ENCODE results near the gene SNAP91.
"Not testable (repeated sequence)": the region's sequence is repeated elsewhere in the genome, so short reads cannot be mapped to it uniquely, and the experiment has no call there.

The SNAP91 gene

DNA sequence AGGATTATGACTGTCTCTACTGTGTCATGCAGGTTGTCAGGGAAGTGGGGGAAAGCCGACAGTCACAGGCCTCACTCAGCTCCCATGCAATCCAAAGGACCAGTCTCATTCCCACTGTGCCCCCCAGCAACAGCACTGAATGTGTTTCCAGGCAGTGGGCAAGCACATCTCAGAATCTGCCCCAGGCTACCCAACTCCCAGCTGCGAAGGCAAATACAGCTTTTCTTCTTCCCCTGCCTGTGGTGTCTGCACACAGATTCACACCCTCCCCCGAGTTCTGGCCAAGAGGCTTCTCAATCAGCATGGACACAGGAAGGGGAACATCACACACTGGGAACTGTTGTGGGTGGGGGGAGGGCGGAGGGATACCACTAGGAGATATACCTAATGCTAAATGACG lies 75.3 kb downstream of the SNAP91 start:
- DNase-seq (ENCODE audit: low read depth in 2 of 2, low spot score in 1 of 2): no peak

GRCh38 chr6:83633149-83633548 lies 75.8 kb downstream of the SNAP91 start:
- no peak for DNase-seq (ENCODE audit: low read depth in 2 of 2, low spot score in 1 of 2)

- not testable (repeated sequence) for DNase-seq (ENCODE audit: low read depth in 2 of 2, low spot score in 1 of 2)
These were observed 79.0 kb downstream of the SNAP91 start for GRCh38 chr6:83629908-83630307.

DNA sequence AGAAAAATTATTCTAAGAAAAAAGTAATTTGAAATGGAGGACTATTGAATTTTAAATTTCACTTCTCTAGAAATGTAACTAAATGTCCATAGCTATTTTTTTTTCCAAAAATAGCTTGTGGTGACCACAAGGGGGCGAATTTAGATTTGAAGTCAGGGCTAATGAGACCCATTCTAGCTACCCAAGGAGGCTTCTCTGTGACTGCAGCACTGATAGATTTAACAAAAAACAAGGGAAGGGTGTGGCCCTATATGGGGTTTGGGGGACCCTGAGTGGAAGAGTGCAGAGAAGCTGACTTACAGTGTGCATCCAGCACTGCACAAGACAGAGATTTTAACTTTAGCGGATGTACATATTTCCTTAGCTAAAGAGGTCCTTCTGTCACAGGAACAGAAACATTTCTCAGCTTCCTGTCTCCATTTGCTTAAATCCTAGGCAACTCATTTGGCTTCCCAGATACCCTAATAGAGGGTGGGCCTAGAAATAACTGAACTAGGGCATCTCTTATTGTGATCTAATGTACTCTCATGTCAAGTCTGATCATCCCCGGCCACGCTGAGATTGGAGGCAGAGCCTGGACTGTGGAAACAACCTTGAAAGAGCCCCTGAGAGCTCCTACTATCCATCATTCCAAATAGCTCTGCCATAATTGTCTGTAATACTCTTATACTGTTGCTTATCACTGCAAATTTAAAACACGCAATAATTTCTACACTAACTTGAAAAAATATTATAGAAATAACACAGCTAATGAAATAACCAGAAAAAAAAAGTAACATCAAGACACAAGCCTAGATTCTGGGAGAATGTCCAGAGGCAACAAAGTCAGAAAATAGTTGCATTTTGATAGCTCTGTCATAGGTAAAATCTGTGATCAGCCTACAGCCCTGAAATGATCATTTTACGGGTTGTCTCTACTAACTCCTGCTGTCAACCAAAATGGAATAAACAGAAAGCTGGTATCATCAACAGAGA lies 93.6 kb downstream of the SNAP91 start:
- no peak for DNase-seq (ENCODE audit: low read depth in 2 of 2, low spot score in 1 of 2)

GRCh38 chr6:83613378-83613777 lies 95.5 kb downstream of the SNAP91 start:
- DNase-seq (ENCODE audit: low read depth in 2 of 2, low spot score in 1 of 2): no peak

DNA sequence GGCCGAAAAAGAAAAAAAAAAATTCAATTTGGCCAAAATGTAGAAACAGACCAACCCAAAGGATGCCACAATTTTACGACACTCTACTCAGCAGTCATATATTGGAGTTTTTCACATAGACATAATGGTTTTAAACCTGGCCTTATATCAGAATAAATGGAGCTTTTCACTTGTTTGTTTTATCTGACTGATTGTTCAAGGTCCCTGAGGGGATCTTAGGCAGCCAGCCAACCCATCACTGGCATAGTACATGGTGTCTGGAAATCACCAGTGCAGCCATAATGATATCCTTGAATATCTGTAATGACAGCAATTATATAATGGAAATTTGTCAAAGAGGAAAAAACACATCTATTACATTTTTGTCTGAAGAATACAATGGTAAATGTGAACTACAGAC lies 99.7 kb downstream of the SNAP91 start:
- no peak for DNase-seq (ENCODE audit: low read depth in 2 of 2, low spot score in 1 of 2)

- DNase-seq (ENCODE audit: low read depth in 2 of 2, low spot score in 1 of 2): no peak
These were observed 103.4 kb downstream of the SNAP91 start for GRCh38 chr6:83605517-83605916.

DNA sequence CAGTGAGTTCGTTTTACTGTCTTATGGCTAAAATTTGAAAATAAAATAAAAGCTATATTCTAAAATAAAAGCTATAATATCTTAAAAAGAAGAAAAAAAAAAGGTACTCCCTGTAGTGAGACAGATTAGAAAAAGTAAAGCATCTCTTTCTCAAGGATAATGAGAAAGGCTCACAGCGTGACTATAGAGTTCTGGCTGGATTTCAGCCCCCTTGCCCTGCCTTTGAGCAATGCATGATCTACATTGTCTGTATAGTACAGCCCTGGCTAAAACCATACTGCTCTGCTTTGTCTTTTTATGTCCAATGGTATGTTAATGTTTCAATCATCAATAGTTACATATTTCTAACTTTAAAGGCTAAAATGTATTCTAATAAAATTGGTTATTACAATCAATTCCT lies 105.3 kb downstream of the SNAP91 start:
- DNase-seq (ENCODE audit: low read depth in 2 of 2, low spot score in 1 of 2): no peak

GRCh38 chr6:83601119-83601518 lies 107.8 kb downstream of the SNAP91 start:
- DNase-seq (ENCODE audit: low read depth in 2 of 2, low spot score in 1 of 2): no peak

DNA sequence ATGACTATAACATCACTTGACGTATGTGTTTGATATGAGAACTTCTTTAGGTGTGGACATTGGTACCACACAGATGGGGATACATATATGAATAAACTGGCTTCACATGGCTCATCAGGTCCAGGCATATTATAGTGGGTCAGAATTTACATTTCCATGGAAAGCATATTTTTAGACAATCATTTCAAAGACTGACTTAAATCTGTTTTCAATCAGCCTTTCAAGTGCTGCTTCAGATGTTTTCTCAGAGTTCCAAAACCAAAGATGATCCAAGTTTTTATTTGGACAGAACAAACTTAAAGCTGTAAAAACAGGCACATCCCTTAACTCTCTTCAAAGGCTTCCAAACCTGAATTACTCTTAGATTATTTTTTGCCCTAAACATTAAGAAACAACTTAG lies 108.4 kb downstream of the SNAP91 start:
- no peak for DNase-seq (ENCODE audit: low read depth in 2 of 2, low spot score in 1 of 2)

GRCh38 chr6:83597511-83597910 lies 111.4 kb downstream of the SNAP91 start:
- DNase-seq (ENCODE audit: low read depth in 2 of 2, low spot score in 1 of 2): no peak

GRCh38 chr6:83597051-83597450 lies 111.8 kb downstream of the SNAP91 start:
- no peak for DNase-seq (ENCODE audit: low read depth in 2 of 2, low spot score in 1 of 2)

DNA sequence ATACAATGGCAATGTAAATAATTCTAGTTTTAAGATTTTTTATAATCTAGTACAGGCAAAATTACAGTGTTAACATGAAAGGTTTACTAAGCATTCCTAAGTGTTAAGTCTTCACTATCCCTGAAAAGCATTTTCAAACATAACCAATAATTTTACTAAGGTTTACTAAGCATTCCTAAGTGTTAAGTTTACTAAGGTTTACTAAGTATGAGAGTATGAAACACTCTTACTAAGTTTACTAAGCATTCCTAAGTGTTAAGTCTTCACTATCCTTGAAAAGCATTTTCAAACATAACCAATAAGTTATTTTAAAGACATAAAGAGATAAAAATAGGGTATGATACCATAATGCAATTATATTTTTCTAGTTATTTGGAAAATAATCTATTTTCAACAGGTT lies 114.0 kb downstream of the SNAP91 start:
- no peak for DNase-seq (ENCODE audit: low read depth in 2 of 2, low spot score in 1 of 2)

DNA sequence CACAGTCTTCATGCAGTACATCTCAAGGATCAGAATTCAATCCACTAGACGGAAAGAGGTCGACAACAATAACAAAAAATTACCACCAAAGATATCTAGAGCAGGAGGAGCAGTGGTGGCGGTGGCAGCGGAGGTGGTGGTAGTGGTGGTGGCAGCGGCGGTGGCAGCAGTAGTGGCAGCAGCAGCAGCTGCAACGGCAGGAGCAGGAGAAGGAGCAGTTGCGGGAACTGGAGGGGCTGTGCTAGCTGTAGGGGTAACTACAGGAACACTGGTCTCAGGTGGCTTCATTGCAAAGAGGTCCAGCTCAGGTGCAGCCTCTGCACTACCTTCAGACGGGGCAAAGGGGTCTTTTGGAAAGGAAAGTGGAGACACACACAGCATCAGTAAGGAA lies 115.5 kb downstream of the SNAP91 start:
- no peak for DNase-seq (ENCODE audit: low read depth in 2 of 2, low spot score in 1 of 2)

DNA sequence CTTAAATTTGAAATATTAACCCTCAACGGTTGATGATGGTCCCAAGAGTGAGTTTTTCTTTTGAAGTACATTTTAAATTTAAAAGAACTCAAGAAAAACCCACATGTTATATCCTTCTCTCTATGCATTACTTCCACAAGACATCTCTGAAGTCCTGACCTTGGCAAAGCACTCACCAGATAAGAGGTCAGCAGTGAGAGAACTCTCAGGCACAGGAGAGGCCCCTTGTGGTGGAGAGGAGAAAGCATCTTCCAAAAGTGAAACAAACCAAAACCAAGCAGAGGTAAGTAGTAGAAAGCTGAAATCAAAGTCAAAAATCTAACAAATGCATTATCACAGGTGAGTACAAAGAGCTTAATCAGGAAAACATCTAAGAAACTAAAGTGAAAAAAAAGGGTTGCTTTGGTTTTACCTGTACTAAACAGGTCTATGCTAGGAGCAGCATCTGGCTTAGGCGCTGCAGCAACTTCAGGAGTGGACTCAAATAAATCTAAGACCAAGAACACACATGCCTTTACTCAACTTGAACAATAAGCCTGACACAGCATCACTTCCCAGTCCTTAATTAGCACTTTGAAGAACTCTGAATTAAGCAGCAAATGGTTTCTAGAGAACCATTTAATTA lies 116.0 kb downstream of the SNAP91 start:
- DNase-seq (ENCODE audit: low read depth in 2 of 2, low spot score in 1 of 2): no peak

- no peak for DNase-seq (ENCODE audit: low read depth in 2 of 2, low spot score in 1 of 2)
These were observed 118.5 kb downstream of the SNAP91 start for GRCh38 chr6:83590416-83590815.

DNA sequence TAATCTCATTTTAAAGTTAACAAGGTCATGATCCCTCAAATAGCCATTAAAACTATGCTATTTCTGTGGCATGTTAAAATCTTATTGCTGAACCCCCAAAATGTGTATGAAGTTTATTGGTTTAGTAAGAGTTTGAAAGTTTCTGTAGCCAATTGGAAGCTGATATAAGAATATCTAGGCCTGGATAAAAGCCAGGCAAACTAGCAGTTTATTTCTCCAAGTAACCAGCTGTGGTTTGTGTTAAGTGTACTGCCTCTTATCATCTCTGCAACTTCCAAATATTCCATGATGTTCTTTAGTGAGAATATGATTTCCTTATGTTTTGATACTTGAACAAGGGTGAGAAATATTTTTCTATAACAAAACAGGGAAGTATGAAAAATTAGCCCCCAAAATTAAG lies 119.8 kb downstream of the SNAP91 start:
- no peak for DNase-seq (ENCODE audit: low read depth in 2 of 2, low spot score in 1 of 2)

DNA sequence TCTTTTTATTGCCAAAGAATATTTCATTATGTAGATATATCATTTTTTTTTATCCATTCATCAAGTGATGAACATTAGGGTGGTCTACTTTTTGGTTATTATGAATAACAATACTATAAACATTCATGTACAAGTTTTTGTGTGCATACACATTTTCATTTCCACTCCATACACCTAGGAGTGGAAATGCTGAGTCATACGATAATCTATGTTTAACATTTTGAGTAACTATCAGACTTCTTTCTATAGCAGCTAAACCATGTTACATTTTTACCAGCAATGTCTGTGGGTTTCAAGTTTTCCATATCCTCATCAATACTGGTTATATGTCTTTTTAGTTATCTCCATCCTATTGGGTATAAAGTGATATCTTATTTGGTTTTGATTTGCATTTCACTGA lies 130.8 kb downstream of the SNAP91 start:
- no peak for DNase-seq (ENCODE audit: low read depth in 2 of 2, low spot score in 1 of 2)

DNA sequence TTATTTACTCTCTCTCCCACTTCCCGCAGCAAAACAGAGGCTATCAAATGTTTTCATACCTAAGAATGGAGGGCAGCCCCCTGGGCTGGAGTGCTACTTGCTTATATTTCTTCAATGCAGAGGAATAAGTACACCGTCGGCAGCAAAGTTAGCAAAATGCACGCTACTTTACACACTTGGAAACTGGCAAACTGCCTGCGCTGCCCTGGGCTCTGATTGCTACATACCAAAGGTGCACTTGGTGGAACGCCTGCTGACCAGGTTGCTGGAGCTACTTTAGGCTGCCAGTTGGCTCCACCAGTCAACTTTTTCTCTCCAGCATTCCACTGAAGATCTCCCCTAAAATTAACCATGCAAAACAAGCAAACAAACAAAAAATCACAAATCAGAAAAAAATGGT lies 134.1 kb downstream of the SNAP91 start:
- DNase-seq (ENCODE audit: low read depth in 2 of 2, low spot score in 1 of 2): no peak

GRCh38 chr6:83571663-83572185 lies 137.2 kb downstream of the SNAP91 start:
- DNase-seq (ENCODE audit: low read depth in 2 of 2, low spot score in 1 of 2): not testable (repeated sequence)

DNA sequence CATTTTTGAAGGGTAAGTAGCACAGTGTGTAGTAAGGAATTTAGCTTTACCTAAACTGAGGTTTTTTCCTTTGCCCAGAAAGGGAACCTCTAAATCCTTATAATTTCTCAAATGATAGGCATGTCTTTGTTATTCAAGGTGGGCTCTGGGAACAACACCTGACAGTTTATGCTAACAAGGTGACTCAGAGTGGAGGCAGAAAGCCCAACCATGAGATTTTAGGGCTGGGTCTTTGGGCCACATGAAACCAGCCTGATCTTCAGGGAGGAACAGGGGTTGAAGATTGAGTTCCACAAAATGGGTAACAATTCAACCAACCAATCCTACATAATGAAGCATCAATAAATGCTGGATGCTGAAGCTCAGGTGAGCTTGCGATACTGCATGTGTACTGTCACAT lies 149.9 kb downstream of the SNAP91 start:
- DNase-seq (ENCODE audit: low read depth in 2 of 2, low spot score in 1 of 2): no peak

- DNase-seq (ENCODE audit: low read depth in 2 of 2, low spot score in 1 of 2): no peak
These were observed 152.0 kb downstream of the SNAP91 start for GRCh38 chr6:83556871-83557270.
